ENCODE measurements around the gene ZNF354B. TPM values are rescaled to one million over a fixed set of nuclear protein-coding genes. Genes with fewer than 3 reads are reported as not detected.

ZNF354B gene
- total and polyA plus RNA-seq, 2 of the 13 experiments (the other 11 are each of a cell fraction or from before 2014, with no cell fraction given) = 7.8 to 10.3 TPM

GRCh38 chr5:178895615-178896571, 36.1 kb downstream of the ZNF354B start, which contains the start of gene ZFP2 (continued):
- TF ChIP-seq RFX1 (IDR thresholded peaks at IDR 0.05) (no peak), KAT8 (CRISPR knock-in tag; IDR thresholded peaks at IDR 0.05) (peak; percentile 70; the same call in 1 of the 2 replicates), KLF11 (CRISPR knock-in tag; IDR thresholded peaks at IDR 0.05) (no peak), IRF2 (CRISPR knock-in tag; IDR thresholded peaks at IDR 0.05) (no peak), HOXA3 (CRISPR knock-in tag; IDR thresholded peaks at IDR 0.05) (peak; percentile 39; the same call in 1 of the 2 replicates), STAT6 (CRISPR knock-in tag; IDR thresholded peaks at IDR 0.05; ENCODE audit: borderline replicate concordance) (no peak), ZNF335 (CRISPR knock-in tag; IDR thresholded peaks at IDR 0.05) (peak; percentile 49; the same call in 1 of the 2 replicates), ZNF431 (CRISPR knock-in tag; IDR thresholded peaks at IDR 0.05; ENCODE audit: borderline replicate concordance, low read depth) (no peak), ZNF142 (CRISPR knock-in tag; IDR thresholded peaks at IDR 0.05) (peak; percentile 54; the same call in 1 of the 2 replicates), ATF7-NPFF (CRISPR knock-in tag; IDR thresholded peaks at IDR 0.05; ENCODE audit: low read depth) (peak; percentile 26; the same call in 1 of the 2 replicates), NRL (CRISPR knock-in tag; IDR thresholded peaks at IDR 0.05; ENCODE audit: borderline replicate concordance) (peak; percentile 38; the same call in 1 of the 2 replicates), KDM6A (CRISPR knock-in tag; IDR thresholded peaks at IDR 0.05; ENCODE audit: low read depth) (no peak), ZNF512 (CRISPR knock-in tag; IDR thresholded peaks at IDR 0.05) (no peak), NR2F2 (IDR thresholded peaks at IDR 0.05; ENCODE audit: borderline replicate concordance, low read depth) (no peak), BCL6 (CRISPR knock-in tag; IDR thresholded peaks at IDR 0.05) (no peak), HNRNPL (IDR thresholded peaks at IDR 0.05; ENCODE audit: low read depth, low read length) (peak; percentile 78; the same call in 1 of the 2 replicates), ZMAT3 (CRISPR knock-in tag; conservative IDR thresholded peaks at IDR 0.05) (no peak), SKI (IDR thresholded peaks at IDR 0.05; ENCODE audit: partially characterized antibody) (no peak), ZNF841 (CRISPR knock-in tag; IDR thresholded peaks at IDR 0.05; ENCODE audit: borderline replicate concordance) (no peak), ONECUT2 (CRISPR knock-in tag; IDR thresholded peaks at IDR 0.05) (no peak)

All from HepG2 (cell line).